K562 (cell line): ENCODE data around the gene NFIB. TPM values are rescaled to one million over a fixed set of nuclear protein-coding genes. Genes with fewer than 3 reads are reported as not detected.

ENCODE experiments used
- ATAC-seq: fragments of 200-7000 bp; cut with Tn5 transposase; 3 replicates; pipeline ENCODE4 v1.9.1; 2020; ENCODE audit warnings: moderate library complexity
- BruUV-seq: library from RNA; stranded (reverse); fragments of 400-500 nt; replicated peaks from 2 replicates; lab custom pipeline; 2021; lab: Mats Ljungman, UMichigan
- CTCF ChIA-PET: fragments of 300-600 bp; formaldehyde crosslinking; extraction: SDS; loops from one replicate; lab custom pipeline; 2021; ENCODE audit warnings: low intra/inter-chr PET ratio; lab: Yijun Ruan, JAX
- POLR2A ChIA-PET: fragments of 300-600, 350-650 bp; sonication (Branson Sonifier 250); formaldehyde crosslinking; extraction: SDS; loops from one replicate; lab custom pipeline; 2021; ENCODE audit warnings: antibody characterized with exemption, inconsistent platforms; lab: Yijun Ruan, JAX
- DNase-seq, 4 experiments: peaks; one replicate each; pipeline versions ENCODE4 v3.0.0 to v3.0.0-alpha.2; 2011 to 2018; ENCODE audit warnings: low spot score in 3 of 4, mixed read lengths in 3 of 4; ENCODE audit errors: extremely low read depth in 1 of 4
- FAIRE-seq: peaks from 2 replicates; lab custom pipeline; 2011; peaks lifted over from hg19 to GRCh38; lab: Jason Lieb, UNC
- H2AFZ ChIP-seq: 2 replicates; pipeline ENCODE4 v1.6.0; 2011; ENCODE audit warnings: low read depth, low read length, control low read depth, inconsistent platforms
- H3K27ac ChIP-seq: fragments of 200-600 bp; 3 replicates; pipeline ENCODE4 v1.8.0; 2011; ENCODE audit warnings: low read depth, mild to moderate bottlenecking, control low read depth, inconsistent platforms, low read length, moderate library complexity, mixed read lengths; ENCODE audit errors: extremely low read depth
- H3K27me3 ChIP-seq, 2 experiments: fragments of 300-600 bp in 1 of 2; 2 replicates in 1 of 2; 3 replicates in 1 of 2; pipeline versions ENCODE4 v1.6.0 to v1.8.0; 2011; ENCODE audit warnings: inconsistent platforms in 2 of 2, low read length in 2 of 2, mild to moderate bottlenecking in 1 of 2, mixed read lengths in 1 of 2, moderate library complexity in 1 of 2; ENCODE audit not compliant: control insufficient read depth in 2 of 2, insufficient read depth in 2 of 2
- H3K36me3 ChIP-seq: fragments of 300-600 bp; 3 replicates; pipeline ENCODE4 v1.8.0; 2011; ENCODE audit warnings: mild to moderate bottlenecking, low read length, inconsistent platforms; ENCODE audit not compliant: control insufficient read depth, insufficient read depth
- H3K4me1 ChIP-seq, 2 experiments: fragments of 200-600 bp in 1 of 2; replicated peaks in 1 of 2; 2 replicates in 1 of 2; 3 replicates in 1 of 2; pipeline versions ENCODE4 v1.5.1 to v1.8.0; 2011; ENCODE audit warnings: inconsistent platforms in 2 of 2, low read length in 2 of 2, mild to moderate bottlenecking in 1 of 2, mixed read lengths in 1 of 2, moderate library complexity in 1 of 2; ENCODE audit not compliant: control insufficient read depth in 2 of 2, insufficient read depth in 2 of 2
- H3K4me2 ChIP-seq: 2 replicates; pipeline ENCODE4 v1.6.1; 2011; ENCODE audit warnings: low read length, control low read depth, inconsistent platforms, mixed read lengths; ENCODE audit not compliant: insufficient read depth
- H3K4me3 ChIP-seq: fragments of 200-600 bp; sonication (generic), shearing (Covaris generic); 2 replicates; pipeline ENCODE4 v1.5.1; 2016; ENCODE audit warnings: control low read depth, inconsistent platforms
- H3K79me2 ChIP-seq: fragments of 200-600 bp; 3 replicates; pipeline ENCODE4 v1.8.0; 2011; ENCODE audit warnings: low read length, inconsistent platforms; ENCODE audit not compliant: control insufficient read depth, insufficient read depth
- H3K9ac ChIP-seq, 2 experiments: 2 replicates each; pipeline versions ENCODE4 v1.6.0 to v1.6.1; 2011; ENCODE audit warnings: low read depth in 2 of 2, low read length in 2 of 2, control low read depth in 1 of 2, inconsistent platforms in 1 of 2, mild to moderate bottlenecking in 1 of 2, mixed read lengths in 1 of 2; ENCODE audit not compliant: insufficient read depth in 1 of 2
- H3K9me1 ChIP-seq: one replicate; pipeline ENCODE4 v1.6.0; 2011; ENCODE audit warnings: inconsistent platforms, mild to moderate bottlenecking, low read length, moderate library complexity; ENCODE audit not compliant: control insufficient read depth, insufficient read depth
- H3K9me3 ChIP-seq: replicated peaks from 2 replicates; pipeline ENCODE4 v1.5.1; 2011; ENCODE audit warnings: low read depth, low read length, inconsistent platforms; ENCODE audit not compliant: control insufficient read depth, insufficient read depth
- H4K20me1 ChIP-seq: replicated peaks from 2 replicates; pipeline ENCODE4 v1.6.1; 2011; ENCODE audit warnings: low read length, inconsistent platforms, mixed read lengths; ENCODE audit not compliant: control insufficient read depth, insufficient read depth
- GTF2A2 ChIP-seq: IDR thresholded peaks from 2 replicates; pipeline ENCODE4 v1.6.1; 2016; ENCODE audit warnings: mild to moderate bottlenecking, missing genetic modification characterization, missing compliant biosample characterization
- HNRNPK ChIP-seq: fragments of 200-400 bp; formaldehyde crosslinking; IDR thresholded peaks from one replicate; pipeline ENCODE4 v1.6.1; 2018; ENCODE audit warnings: mild to moderate bottlenecking, low read depth, low read length; ENCODE audit not compliant: poor library complexity, severe bottlenecking
- JUN ChIP-seq, 2 experiments: sonication (generic) in 1 of 2; formaldehyde crosslinking in 1 of 2; IDR thresholded peaks; 2 replicates each; pipeline versions ENCODE4 v1.6.1 to v1.8.0; 2012 to 2022; ENCODE audit warnings: borderline replicate concordance in 2 of 2, mild to moderate bottlenecking in 2 of 2, improper control_type of control experiment in 1 of 2, low read depth in 1 of 2, low read length in 1 of 2, missing genetic modification reagents in 1 of 2
- LEF1 ChIP-seq: fragments of 450-650 bp; IDR thresholded peaks from 2 replicates; pipeline ENCODE4 v1.6.1; 2016; ENCODE audit warnings: mild to moderate bottlenecking
- MYNN ChIP-seq, 2 experiments: sonication (generic); formaldehyde crosslinking in 1 of 2; IDR thresholded peaks; 2 replicates each; pipeline versions ENCODE4 v1.5.0 to v1.6.1; 2016 to 2020; ENCODE audit warnings: antibody characterized with exemption in 1 of 2, missing genetic modification reagents in 1 of 2
- NCOA4 ChIP-seq: fragments of 450-650 bp; IDR thresholded peaks from 2 replicates; pipeline ENCODE4 v1.6.1; 2018; ENCODE audit warnings: mild to moderate bottlenecking; ENCODE audit not compliant: partially characterized antibody
- RFX1 ChIP-seq: fragments of 450-650 bp; IDR thresholded peaks from 2 replicates; pipeline ENCODE4 v1.6.1; 2016; ENCODE audit warnings: mild to moderate bottlenecking, moderate library complexity
- ZBED1 ChIP-seq: IDR thresholded peaks from 2 replicates; pipeline ENCODE4 v1.6.1; 2014
- ZNF253 ChIP-seq: fragments of 250-450 bp; sonication (Bioruptor Pico); conservative IDR thresholded peaks from 2 replicates; pipeline ENCODE4 v1.6.1; 2021; ENCODE audit warnings: mild to moderate bottlenecking
- WGBS: fragments of 100-300 bp; shearing (Covaris generic); methylation state at CpG from one replicate; pipeline ENCODE4 v1.1.6; 2016; ENCODE audit warnings: low coverage, mixed read lengths; ENCODE audit not compliant: insufficient coverage; ENCODE audit errors: missing lambda C conversion rate; 5-methylcytosine and 5-hydroxymethylcytosine counted together
- in situ Hi-C: fragments of 300-500 bp; cut with MboI; formaldehyde crosslinking; loops from 4 replicates; pipeline ENCODE4 v1.15.0; 2018; ENCODE audit warnings: inconsistent platforms, mixed read lengths
- intact Hi-C: fragments of 100-400 bp; cut with micrococcal nuclease; formaldehyde crosslinking; loops from 2 replicates; pipeline ENCODE4 v1.14.2; 2022
- polyA plus RNA-seq, 8 experiments: library from polyadenylated mRNA; depleted of rRNA in 4 of 8; stranded (reverse) in 5 of 8; unstranded in 3 of 8; fragments of >200 nt; fragmentation: Nextera tagmentation in 2 of 8; fragmentation: Illumina TruSeq in 1 of 8; extraction: Ambion mirVana in 2 of 8; extraction: Trizol in 1 of 8; gene quantifications; 2 replicates each; pipeline versions ENCODE4 v1.2.1 to v1.2.3, GENCODE V29; 2011 to 2014; ENCODE audit warnings: inconsistent platforms in 1 of 8, missing spikeins in 1 of 8
- total RNA-seq, 7 experiments: library from RNA; depleted of rRNA in 6 of 7; stranded (reverse); fragments of >200 nt in 6 of 7; fragmentation: Illumina TruSeq in 2 of 7; extraction: Trizol in 2 of 7; gene quantifications; 2 replicates each; pipeline versions ENCODE4 v1.2.1 to v1.2.3, GENCODE V29; 2011 to 2021; ENCODE audit warnings: low replicate concordance in 1 of 7
- TF ChIP-seq, protein P1 (sequence below), 2 experiments: fragments of 450-650 bp; IDR thresholded peaks; 2 replicates each; pipeline ENCODE4 v1.6.1; 2016; ENCODE audit warnings: mild to moderate bottlenecking in 2 of 2, borderline replicate concordance in 1 of 2, low read depth in 1 of 2, moderate library complexity in 1 of 2
- TF ChIP-seq, protein P2 (sequence below), 2 experiments: fragments of 150-350 bp in 1 of 2; IDR thresholded peaks; 2 replicates each; pipeline ENCODE4 v1.6.1; 2012 to 2016; ENCODE audit warnings: low read depth in 2 of 2, low read length in 2 of 2, mild to moderate bottlenecking in 1 of 2, moderate library complexity in 1 of 2

Gene NFIB
- total and polyA plus RNA-seq, 9 of the 15 experiments (the other 6 are each of a cell fraction or from before 2014, with no cell fraction given), result 1.2 to 3.3 (median 1.9) TPM

DNA sequence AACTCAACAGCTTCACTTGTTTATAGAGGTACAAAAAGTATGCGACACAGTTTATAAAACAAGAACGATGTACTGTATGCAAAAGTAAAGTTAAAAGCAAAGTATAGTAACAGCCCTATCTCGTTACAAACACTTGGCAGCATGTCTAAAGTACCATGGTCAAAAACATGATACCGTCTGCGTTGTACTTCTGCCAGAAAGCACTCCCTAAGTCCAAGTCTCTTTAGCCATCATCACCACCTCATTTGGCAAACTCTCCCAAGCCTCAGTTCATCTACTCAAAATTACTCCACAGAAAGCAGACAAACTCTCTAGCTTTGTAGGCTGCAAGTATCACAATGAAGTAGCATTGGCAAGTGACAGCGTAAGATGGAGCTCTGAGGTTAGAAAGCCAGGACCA lies 73.4 kb downstream of the NFIB start:
- WGBS, result 18% methylated on average over 6 of the region's 6 CpGs
- ATAC-seq, result no peak
- TF ChIP-seq HNRNPK, result no peak
- TF ChIP-seq NCOA4, result no peak
- no peak for TF ChIP-seq ZNF253 (CRISPR knock-in tag)
- TF ChIP-seq ZBED1, result no peak
- TF ChIP-seq JUN (IDR thresholded peaks at IDR 0.05; ENCODE audit: borderline replicate concordance, low read depth, low read length), result no peak
- TF ChIP-seq JUN (CRISPR knock-in tag; IDR thresholded peaks at IDR 0.05; ENCODE audit: borderline replicate concordance), result no peak
- TF ChIP-seq LEF1, result no peak
- no peak for TF ChIP-seq GTF2A2 (tag)
- TF ChIP-seq, protein P1, sequence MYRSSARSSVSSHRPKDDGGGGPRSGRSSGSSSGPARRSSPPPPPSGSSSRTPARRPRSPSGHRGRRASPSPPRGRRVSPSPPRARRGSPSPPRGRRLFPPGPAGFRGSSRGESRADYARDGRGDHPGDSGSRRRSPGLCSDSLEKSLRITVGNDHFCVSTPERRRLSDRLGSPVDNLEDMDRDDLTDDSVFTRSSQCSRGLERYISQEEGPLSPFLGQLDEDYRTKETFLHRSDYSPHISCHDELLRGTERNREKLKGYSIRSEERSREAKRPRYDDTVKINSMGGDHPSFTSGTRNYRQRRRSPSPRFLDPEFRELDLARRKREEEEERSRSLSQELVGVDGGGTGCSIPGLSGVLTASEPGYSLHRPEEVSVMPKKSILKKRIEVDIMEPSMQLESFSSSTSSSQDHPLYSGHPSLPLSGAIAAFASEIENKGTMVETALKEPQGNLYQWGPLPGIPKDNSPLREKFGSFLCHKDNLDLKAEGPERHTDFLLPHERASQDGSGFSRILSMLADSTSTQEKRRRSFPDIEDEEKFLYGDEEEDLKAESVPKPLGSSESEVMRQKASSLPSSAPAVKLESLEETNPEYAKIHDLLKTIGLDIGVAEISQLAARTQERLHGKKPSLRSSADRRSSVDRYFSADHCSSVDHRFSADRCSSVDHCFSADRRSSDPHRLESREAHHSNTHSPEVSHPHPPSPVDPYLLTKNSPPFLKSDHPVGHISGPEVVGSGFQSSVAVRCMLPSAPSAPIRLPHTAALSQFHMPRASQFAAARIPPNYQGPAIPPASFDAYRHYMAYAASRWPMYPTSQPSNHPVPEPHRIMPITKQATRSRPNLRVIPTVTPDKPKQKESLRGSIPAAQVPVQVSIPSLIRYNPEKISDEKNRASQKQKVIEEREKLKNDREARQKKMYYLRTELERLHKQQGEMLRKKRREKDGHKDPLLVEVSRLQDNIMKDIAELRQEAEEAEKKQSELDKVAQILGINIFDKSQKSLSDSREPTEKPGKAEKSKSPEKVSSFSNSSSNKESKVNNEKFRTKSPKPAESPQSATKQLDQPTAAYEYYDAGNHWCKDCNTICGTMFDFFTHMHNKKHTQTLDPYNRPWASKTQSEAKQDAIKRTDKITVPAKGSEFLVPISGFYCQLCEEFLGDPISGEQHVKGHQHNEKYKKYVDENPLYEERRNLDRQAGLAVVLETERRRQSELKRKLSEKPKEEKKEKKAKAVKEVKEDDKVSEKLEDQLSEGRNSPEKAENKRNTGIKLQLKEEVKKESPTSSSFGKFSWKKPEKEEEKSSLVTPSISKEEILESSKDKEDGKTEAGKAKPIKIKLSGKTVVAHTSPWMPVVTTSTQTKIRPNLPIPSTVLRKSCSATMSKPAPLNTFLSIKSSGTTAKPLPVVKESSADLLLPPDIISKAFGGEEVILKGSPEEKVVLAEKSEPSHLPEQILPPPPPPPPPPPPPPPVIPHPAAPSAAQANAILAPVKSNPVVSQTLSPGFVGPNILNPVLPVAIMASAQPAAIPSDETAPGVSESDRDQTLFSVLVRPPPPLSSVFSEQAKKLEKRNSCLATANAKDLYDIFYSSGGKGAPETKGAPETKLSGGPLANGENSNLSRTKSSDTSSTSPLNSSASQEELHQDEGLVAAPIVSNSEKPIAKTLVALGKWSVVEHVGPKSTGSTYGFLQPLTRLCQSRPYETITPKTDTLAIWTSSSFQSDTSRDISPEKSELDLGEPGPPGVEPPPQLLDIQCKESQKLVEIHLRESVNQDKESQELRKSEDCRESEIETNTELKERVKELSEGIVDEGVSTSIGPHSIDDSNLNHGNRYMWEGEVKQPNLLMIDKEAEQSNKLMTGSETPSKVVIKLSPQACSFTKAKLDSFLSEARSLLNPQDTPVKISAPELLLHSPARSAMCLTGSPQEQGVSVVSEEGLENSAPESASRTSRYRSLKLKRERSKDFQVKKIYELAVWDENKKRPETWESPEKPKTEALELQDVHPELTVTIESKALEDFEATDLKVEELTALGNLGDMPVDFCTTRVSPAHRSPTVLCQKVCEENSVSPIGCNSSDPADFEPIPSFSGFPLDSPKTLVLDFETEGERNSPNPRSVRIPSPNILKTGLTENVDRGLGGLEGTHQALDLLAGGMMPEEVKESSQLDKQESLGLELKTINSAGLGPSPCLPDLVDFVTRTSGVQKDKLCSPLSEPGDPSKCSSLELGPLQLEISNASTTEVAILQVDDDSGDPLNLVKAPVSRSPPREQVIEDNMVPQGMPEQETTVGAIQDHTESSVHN (IDR thresholded peaks at IDR 0.05; ENCODE audit: borderline replicate concordance in 1 of 2, low read depth in 1 of 2), result no peak
- TF ChIP-seq RFX1, result no peak
- TF ChIP-seq MYNN (IDR thresholded peaks at IDR 0.05), result no peak
- no peak for TF ChIP-seq MYNN (CRISPR knock-in tag; IDR thresholded peaks at IDR 0.05)
- TF ChIP-seq, protein P2, sequence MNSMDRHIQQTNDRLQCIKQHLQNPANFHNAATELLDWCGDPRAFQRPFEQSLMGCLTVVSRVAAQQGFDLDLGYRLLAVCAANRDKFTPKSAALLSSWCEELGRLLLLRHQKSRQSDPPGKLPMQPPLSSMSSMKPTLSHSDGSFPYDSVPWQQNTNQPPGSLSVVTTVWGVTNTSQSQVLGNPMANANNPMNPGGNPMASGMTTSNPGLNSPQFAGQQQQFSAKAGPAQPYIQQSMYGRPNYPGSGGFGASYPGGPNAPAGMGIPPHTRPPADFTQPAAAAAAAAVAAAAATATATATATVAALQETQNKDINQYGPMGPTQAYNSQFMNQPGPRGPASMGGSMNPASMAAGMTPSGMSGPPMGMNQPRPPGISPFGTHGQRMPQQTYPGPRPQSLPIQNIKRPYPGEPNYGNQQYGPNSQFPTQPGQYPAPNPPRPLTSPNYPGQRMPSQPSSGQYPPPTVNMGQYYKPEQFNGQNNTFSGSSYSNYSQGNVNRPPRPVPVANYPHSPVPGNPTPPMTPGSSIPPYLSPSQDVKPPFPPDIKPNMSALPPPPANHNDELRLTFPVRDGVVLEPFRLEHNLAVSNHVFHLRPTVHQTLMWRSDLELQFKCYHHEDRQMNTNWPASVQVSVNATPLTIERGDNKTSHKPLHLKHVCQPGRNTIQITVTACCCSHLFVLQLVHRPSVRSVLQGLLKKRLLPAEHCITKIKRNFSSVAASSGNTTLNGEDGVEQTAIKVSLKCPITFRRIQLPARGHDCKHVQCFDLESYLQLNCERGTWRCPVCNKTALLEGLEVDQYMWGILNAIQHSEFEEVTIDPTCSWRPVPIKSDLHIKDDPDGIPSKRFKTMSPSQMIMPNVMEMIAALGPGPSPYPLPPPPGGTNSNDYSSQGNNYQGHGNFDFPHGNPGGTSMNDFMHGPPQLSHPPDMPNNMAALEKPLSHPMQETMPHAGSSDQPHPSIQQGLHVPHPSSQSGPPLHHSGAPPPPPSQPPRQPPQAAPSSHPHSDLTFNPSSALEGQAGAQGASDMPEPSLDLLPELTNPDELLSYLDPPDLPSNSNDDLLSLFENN (IDR thresholded peaks at IDR 0.05; ENCODE audit: low read depth in 2 of 2, low read length in 2 of 2), result no peak

More for the DNA sequence above, 73.4 kb downstream of the NFIB start:
- CTCF ChIA-PET, result no interaction called here
- no peaks in the 10 kb centered on the region for H3K4me1 ChIP-seq
- POLR2A ChIA-PET, result interaction anchor here (1.0 kb wide), 1 partner anchor 83 kb away, joined by 5 read pairs; no protein-coding TSS in a partner anchor
- H3K4me3 ChIP-seq, result no peak overlapping the region
- H3K9ac ChIP-seq, result no peak overlapping the region
- no peaks in the 10 kb centered on the region for H3K9me1 ChIP-seq
- H3K9me3 ChIP-seq, result no peaks in the 10 kb centered on the region
- BruUV-seq, result no TSS peak
- no peak for DNase-seq
- H3K36me3 ChIP-seq, result no peaks in the 10 kb centered on the region
- H3K4me2 ChIP-seq, result no peak overlapping the region
- in situ Hi-C loops, result no loop called here
- no peaks in the 10 kb centered on the region for H4K20me1 ChIP-seq
- intact Hi-C loops, result no loop called here
- H3K79me2 ChIP-seq, result no peaks in the 10 kb centered on the region
- no peaks in the 10 kb centered on the region for H3K27me3 ChIP-seq
- no peak for FAIRE-seq
- no peak overlapping the region for H2AFZ ChIP-seq
- H3K27ac ChIP-seq, result no peak overlapping the region
